Endodermal cell (in vitro differentiated cells): Measurements from ENCODE around the gene GNAO1. TPM values are rescaled to one million over a fixed set of nuclear protein-coding genes. Genes with fewer than 3 reads are reported as not detected.

Source experiments
- DNase-seq: peaks from one replicate; pipeline ENCODE4 v3.0.0-alpha.2; 2017
- H3K27ac ChIP-seq: 2 replicates; pipeline ENCODE4 v1.5.1; 2013; ENCODE audit warnings: mild to moderate bottlenecking, low read depth, low read length, moderate library complexity
- H3K27me3 ChIP-seq: 2 replicates; pipeline ENCODE4 v1.6.1; 2013; ENCODE audit warnings: mild to moderate bottlenecking, low read length, moderate library complexity; ENCODE audit not compliant: insufficient read depth, control insufficient read depth, poor library complexity, severe bottlenecking
- H3K36me3 ChIP-seq: 2 replicates; pipeline ENCODE4 v1.7.0; 2013; ENCODE audit warnings: mild to moderate bottlenecking, low read length, moderate library complexity; ENCODE audit not compliant: control insufficient read depth, insufficient read depth
- H3K4me1 ChIP-seq: one replicate; pipeline ENCODE4 v1.7.0; 2013; ENCODE audit warnings: low read length; ENCODE audit not compliant: control insufficient read depth, insufficient read depth
- H3K4me3 ChIP-seq: 2 replicates; pipeline ENCODE4 v1.5.1; 2013; ENCODE audit warnings: mild to moderate bottlenecking, low read length, moderate library complexity
- H3K9ac ChIP-seq: 2 replicates; pipeline ENCODE4 v1.6.1; 2013; ENCODE audit warnings: mild to moderate bottlenecking, low read length, moderate library complexity; ENCODE audit not compliant: poor library complexity, severe bottlenecking; ENCODE audit errors: extremely low read depth
- H3K9me3 ChIP-seq: 2 replicates; pipeline ENCODE4 v1.6.1; 2013; ENCODE audit warnings: mild to moderate bottlenecking, low read length, moderate library complexity; ENCODE audit not compliant: control insufficient read depth
- H3K27ac Mint-ChIP-seq: 2 replicates; pipeline ENCODE4 v1.8.0; 2020; ENCODE audit warnings: mixed read lengths
- H3K27me3 Mint-ChIP-seq: 2 replicates; pipeline ENCODE4 v1.8.0; 2021; ENCODE audit warnings: mild to moderate bottlenecking, mixed read lengths; ENCODE audit not compliant: insufficient read depth
- H3K36me3 Mint-ChIP-seq: 2 replicates; pipeline ENCODE4 v1.8.0; 2020; ENCODE audit warnings: low read depth, mixed read lengths
- H3K4me1 Mint-ChIP-seq: 2 replicates; pipeline ENCODE4 v1.8.0; 2020; ENCODE audit warnings: mixed read lengths
- H3K4me3 Mint-ChIP-seq: 2 replicates; pipeline ENCODE4 v1.8.0; 2020; ENCODE audit warnings: mild to moderate bottlenecking, moderate library complexity, mixed read lengths
- H3K9me3 Mint-ChIP-seq: 2 replicates; pipeline ENCODE4 v1.8.0; 2020; ENCODE audit warnings: mild to moderate bottlenecking, mixed read lengths
- WGBS, 2 experiments: methylation state at CpG; one replicate each; pipeline versions ENCODE4 v1.1.5 to v1.1.7; 2013; ENCODE audit warnings: missing lambda C conversion rate in 2 of 2, mixed read lengths in 1 of 2; ENCODE audit not compliant: insufficient coverage in 1 of 2, insufficient read length in 1 of 2; 5-methylcytosine and 5-hydroxymethylcytosine counted together
- total RNA-seq, 2 donors: library from RNA; stranded (reverse); fragmentation: NEBNext Ultra II Directional in 1 of 2; extraction: Animal tissue kit (Norgen Biotek cat#: 25700) in 1 of 2; gene quantifications; 2 replicates in 1 of 2; 3 replicates in 1 of 2; pipeline ENCODE4 v1.2.1, GENCODE V29; 2021
- TF ChIP-seq, protein P1 (sequence below): fragments of 200-600 bp; sonication (generic); conservative IDR thresholded peaks from 2 replicates; pipeline ENCODE4 v1.5.0; 2021; ENCODE audit warnings: antibody characterized with exemption, mild to moderate bottlenecking

GNAO1 gene
- total RNA-seq, 2 donors from 2014 or later, result 2.7 to 7.1 TPM

DNA sequence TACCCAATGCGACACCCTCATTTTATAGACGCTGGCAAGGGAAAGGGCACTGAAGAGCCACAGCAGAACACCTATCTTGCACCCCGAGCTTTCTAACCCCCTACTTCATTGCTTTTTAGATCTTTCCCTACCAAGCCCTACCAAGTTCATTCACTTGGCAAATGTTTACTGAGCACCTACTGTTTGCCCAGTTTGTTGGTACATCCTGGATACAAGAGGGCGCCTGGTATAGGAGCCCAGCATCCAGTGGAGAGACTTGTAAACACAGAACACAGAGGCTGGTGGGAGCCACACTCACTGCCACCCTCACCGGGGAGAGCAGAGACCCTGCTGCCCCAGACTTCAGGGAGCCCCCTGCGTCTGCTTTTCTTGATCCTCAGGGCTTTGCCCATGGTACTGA, 112.6 kb downstream of the GNAO1 start:
- Histone ChIP-seq H3K9ac (no peak overlapping the region), H3K27ac (no peak overlapping the region)

DNA sequence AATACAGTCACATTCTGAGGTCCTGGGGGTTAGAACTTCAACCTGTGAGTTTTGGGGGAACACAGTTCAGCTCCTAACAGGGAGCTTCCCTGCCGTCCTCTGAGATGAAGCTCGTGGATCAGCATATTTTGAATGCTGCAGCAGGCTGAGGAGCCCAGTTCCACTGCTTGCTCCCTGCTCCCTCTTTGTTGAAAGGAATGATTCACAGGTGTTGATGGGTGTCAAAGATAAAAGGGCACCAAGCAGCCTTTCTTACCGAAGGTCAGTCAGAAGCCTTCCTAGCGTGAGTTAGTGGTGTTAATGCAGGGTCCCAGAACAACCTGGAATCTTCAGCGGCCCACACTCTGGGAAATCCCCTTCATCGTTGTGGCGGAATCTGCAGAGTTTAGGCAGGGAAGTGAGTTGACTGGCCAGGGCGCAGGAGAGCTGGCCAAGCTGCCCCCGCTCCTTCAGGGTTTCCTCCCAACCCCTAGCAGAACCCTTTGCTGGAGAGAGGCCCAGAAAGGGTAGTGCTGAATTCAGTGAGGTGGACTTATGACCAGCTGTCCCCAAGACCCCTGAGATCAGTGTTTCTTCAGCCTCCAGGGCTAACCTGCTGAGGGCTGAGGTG, 114.8 kb downstream of the GNAO1 start:
- H3K27me3 ChIP-seq, result no peaks in the 10 kb centered on the region
- TF ChIP-seq, protein P1, sequence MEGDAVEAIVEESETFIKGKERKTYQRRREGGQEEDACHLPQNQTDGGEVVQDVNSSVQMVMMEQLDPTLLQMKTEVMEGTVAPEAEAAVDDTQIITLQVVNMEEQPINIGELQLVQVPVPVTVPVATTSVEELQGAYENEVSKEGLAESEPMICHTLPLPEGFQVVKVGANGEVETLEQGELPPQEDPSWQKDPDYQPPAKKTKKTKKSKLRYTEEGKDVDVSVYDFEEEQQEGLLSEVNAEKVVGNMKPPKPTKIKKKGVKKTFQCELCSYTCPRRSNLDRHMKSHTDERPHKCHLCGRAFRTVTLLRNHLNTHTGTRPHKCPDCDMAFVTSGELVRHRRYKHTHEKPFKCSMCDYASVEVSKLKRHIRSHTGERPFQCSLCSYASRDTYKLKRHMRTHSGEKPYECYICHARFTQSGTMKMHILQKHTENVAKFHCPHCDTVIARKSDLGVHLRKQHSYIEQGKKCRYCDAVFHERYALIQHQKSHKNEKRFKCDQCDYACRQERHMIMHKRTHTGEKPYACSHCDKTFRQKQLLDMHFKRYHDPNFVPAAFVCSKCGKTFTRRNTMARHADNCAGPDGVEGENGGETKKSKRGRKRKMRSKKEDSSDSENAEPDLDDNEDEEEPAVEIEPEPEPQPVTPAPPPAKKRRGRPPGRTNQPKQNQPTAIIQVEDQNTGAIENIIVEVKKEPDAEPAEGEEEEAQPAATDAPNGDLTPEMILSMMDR, result no peak
- Mint-ChIP-seq H3K27me3 (peaks cover 46% of the 10 kb centered on the region), H3K9me3 (no peaks in the 10 kb centered on the region), H3K36me3 (no peaks in the 10 kb centered on the region), H3K4me1 (peaks cover 21% of the 10 kb centered on the region), H3K4me3 (no peak overlapping the region), H3K27ac (no peak overlapping the region)
- no peak overlapping the region for H3K27ac ChIP-seq
- peak overlapping the region; percentile 54 for H3K4me3 ChIP-seq
- H3K9ac ChIP-seq, result no peak overlapping the region
- H3K9me3 ChIP-seq, result no peaks in the 10 kb centered on the region
- WGBS, 2 experiments, result 32 to 39% methylated on average over 5 to 9 of the region's 9 CpGs
- H3K36me3 ChIP-seq, result no peaks in the 10 kb centered on the region
- peaks cover 17% of the 10 kb centered on the region for H3K4me1 ChIP-seq
- peak; percentile 83 for DNase-seq

More for the DNA sequence above, 112.6 kb downstream of the GNAO1 start:
- no peak overlapping the region for H3K4me3 Mint-ChIP-seq
- DNase-seq, result no peak
- Histone ChIP-seq H3K4me3 (no peak overlapping the region), H3K4me1 (peaks cover 17% of the 10 kb centered on the region), H3K36me3 (no peaks in the 10 kb centered on the region), H3K27me3 (no peaks in the 10 kb centered on the region), H3K9me3 (no peaks in the 10 kb centered on the region)
- no peaks in the 10 kb centered on the region for H3K36me3 Mint-ChIP-seq
- WGBS, 2 experiments, result 91 to 97% methylated on average over 5 to 6 of the region's 6 CpGs
- no peak overlapping the region for H3K27ac Mint-ChIP-seq
- peaks cover 55% of the 10 kb centered on the region for H3K27me3 Mint-ChIP-seq
- peaks cover 25% of the 10 kb centered on the region for H3K4me1 Mint-ChIP-seq
- H3K9me3 Mint-ChIP-seq, result no peaks in the 10 kb centered on the region
- TF ChIP-seq, protein P1, result no peak

DNA sequence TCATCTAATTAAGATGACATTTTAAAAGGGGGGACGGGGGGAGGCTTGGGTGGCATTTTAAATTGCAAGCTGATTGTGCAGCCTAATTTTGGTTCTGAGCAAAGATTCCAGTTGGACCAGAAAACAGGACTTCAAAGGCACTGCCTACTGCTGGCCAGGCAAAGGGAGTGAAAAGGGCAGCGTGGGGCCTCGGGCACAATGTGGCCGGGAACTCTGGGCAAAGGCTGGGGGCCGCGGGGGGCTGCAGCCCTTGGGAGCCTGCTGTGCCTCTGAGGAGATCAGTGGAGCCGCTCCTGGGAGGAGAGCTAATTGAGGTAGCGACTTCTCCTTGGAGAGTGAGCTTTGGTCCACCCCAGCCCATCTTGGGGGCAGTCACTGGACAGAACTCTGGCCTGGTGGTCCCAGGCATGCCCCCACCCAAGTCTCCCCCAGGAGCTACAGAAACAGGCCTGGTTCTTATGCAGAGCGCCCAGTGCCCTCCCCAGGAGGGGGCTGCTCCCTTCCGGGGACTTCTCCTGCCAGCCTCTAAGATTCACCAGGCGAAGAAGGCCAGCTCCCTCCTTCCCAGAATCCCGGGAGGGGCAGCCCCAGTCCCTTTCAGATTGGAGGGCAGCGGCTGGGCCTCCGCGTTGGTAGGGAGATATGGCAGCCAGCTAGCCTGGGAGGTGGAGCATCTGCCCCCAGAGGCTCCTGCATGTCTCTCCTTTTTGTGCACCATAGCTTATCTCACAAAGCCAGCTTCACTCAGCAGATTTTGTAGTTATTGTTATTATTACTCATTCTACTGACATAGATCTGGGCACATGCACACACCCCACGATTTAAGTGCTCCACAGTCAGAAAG, 115.6 kb downstream of the GNAO1 start:
- H3K4me1 ChIP-seq, result peaks cover 17% of the 10 kb centered on the region
- WGBS, 2 experiments, result 79% methylated on average over 9 to 16 of the region's 16 CpGs
- no peak overlapping the region for H3K27ac Mint-ChIP-seq
- H3K36me3 ChIP-seq, result no peaks in the 10 kb centered on the region
- no peak overlapping the region for H3K4me3 ChIP-seq
- H3K4me1 Mint-ChIP-seq, result peaks cover 21% of the 10 kb centered on the region
- no peak for DNase-seq
- TF ChIP-seq, protein P1, result no peak
- H3K9me3 ChIP-seq, result no peaks in the 10 kb centered on the region
- no peak overlapping the region for H3K27ac ChIP-seq
- no peaks in the 10 kb centered on the region for H3K27me3 ChIP-seq
- H3K9me3 Mint-ChIP-seq, result no peaks in the 10 kb centered on the region
- H3K4me3 Mint-ChIP-seq, result no peak overlapping the region
- H3K9ac ChIP-seq, result no peak overlapping the region
- H3K36me3 Mint-ChIP-seq, result no peaks in the 10 kb centered on the region
- H3K27me3 Mint-ChIP-seq, result peaks cover 41% of the 10 kb centered on the region
